SH-SY5Y (cell line): Measurements from ENCODE around the gene ATL3.

Experiments used
- GATA2 ChIP-seq: IDR thresholded peaks from 2 replicates; pipeline ENCODE4 v1.6.1; 2011; ENCODE audit warnings: mild to moderate bottlenecking, low read depth, low read length
- GATA3 ChIP-seq: IDR thresholded peaks from 2 replicates; pipeline ENCODE4 v1.6.1; 2011; ENCODE audit warnings: low read depth, mild to moderate bottlenecking, low read length, moderate library complexity

GRCh38 chr11:63639199-63639832 is 31.9 kb downstream of the ATL3 start:
- TF ChIP-seq GATA2 (no peak), GATA3 (no peak)
